NOMO-1 (cell line): ENCODE data around the gene DNAJC4.

Experiments
- DNase-seq, 2 experiments: peaks; one replicate each; lab custom pipeline; 2025; ENCODE audit not compliant: unreplicated experiment in 2 of 2; lab: John Stamatoyannopoulos, UW

DNAJC4 gene

GRCh38 chr11:64208086-64208795 is 22.1 kb upstream of the DNAJC4 start:
- DNase-seq: no peak

- no peak for DNase-seq
These were observed 21.4 kb upstream of the DNAJC4 start for GRCh38 chr11:64208796-64209562.

- no peak for DNase-seq
These were observed 20.8 kb upstream of the DNAJC4 start for GRCh38 chr11:64209563-64209843.

GRCh38 chr11:64210301-64211020 is 19.9 kb upstream of the DNAJC4 start:
- DNase-seq: no peak

GRCh38 chr11:64211181-64211872 is 19.0 kb upstream of the DNAJC4 start:
- DNase-seq: no peak

GRCh38 chr11:64216879-64217278 is 13.5 kb upstream of the DNAJC4 start:
- no peak for DNase-seq

- no peak for DNase-seq
These were observed 11.6 kb upstream of the DNAJC4 start for GRCh38 chr11:64218628-64219353.

- DNase-seq: no peak
These were observed 11.0 kb upstream of the DNAJC4 start for GRCh38 chr11:64219354-64219684.

- DNase-seq: no peak
These were observed 10.6 kb upstream of the DNAJC4 start for GRCh38 chr11:64219755-64220154.

GRCh38 chr11:64220271-64220670 is 10.1 kb upstream of the DNAJC4 start:
- DNase-seq: no peak

GRCh38 chr11:64220798-64221197 is 9.6 kb upstream of the DNAJC4 start:
- DNase-seq: no peak

GRCh38 chr11:64222651-64223000 is 7.7 kb upstream of the DNAJC4 start:
- no peak for DNase-seq

GRCh38 chr11:64223001-64223651 is 7.2 kb upstream of the DNAJC4 start:
- DNase-seq: no peak

- DNase-seq: no peak
These were observed 6.0 kb upstream of the DNAJC4 start for GRCh38 chr11:64224151-64224890.

- DNase-seq: no peak
These were observed 5.3 kb upstream of the DNAJC4 start for GRCh38 chr11:64224891-64225607.

GRCh38 chr11:64225608-64226506 is 4.5 kb upstream of the DNAJC4 start, which contains the start of the genes NUDT22 and TRPT1:
Gene NUDT22, plus strand, starts transcription at chr11:64226274. Its CDS starts 379 bp downstream, at chr11:64226653.
Gene TRPT1, minus strand, starts transcription at chr11:64226186. Its CDS starts 326 bp downstream, at chr11:64225860.
- peak; percentile 84 to 90 for DNase-seq

GRCh38 chr11:64226507-64227051 is 3.8 kb upstream of the DNAJC4 start:
- peak; percentile 64 to 65 for DNase-seq
